Ascending aorta (tissue), 2 donors: ENCODE results near the gene TTC39A. TPM values are rescaled to one million over a fixed set of nuclear protein-coding genes. Genes with fewer than 3 reads are reported as not detected.

Experiments
- DNase-seq, 2 donors: peaks; one replicate each; pipeline ENCODE4 v3.0.0-alpha.2; 2019; ENCODE audit warnings: low spot score in 2 of 2
- H3K27ac ChIP-seq, 2 donors: fragments of 200-600 bp; sonication (generic); one replicate each; pipeline ENCODE4 v1.5.1; 2016 to 2017; ENCODE audit warnings: mild to moderate bottlenecking in 1 of 2
- H3K27me3 ChIP-seq: fragments of 200-600 bp; sonication (generic); one replicate; pipeline ENCODE4 v1.5.1; 2017
- H3K36me3 ChIP-seq, 2 donors: fragments of 200-600 bp; sonication (generic); one replicate each; pipeline ENCODE4 v1.5.1; 2016
- H3K4me1 ChIP-seq, 2 donors: fragments of 200-600 bp; sonication (generic); one replicate each; pipeline ENCODE4 v1.5.1; 2016 to 2017; ENCODE audit warnings: mild to moderate bottlenecking in 1 of 2
- H3K4me3 ChIP-seq, 2 donors: fragments of 200-600 bp; sonication (generic); one replicate each; pipeline ENCODE4 v1.5.1; 2016 to 2017; ENCODE audit warnings: mild to moderate bottlenecking in 1 of 2
- H3K9me3 ChIP-seq, 2 donors: fragments of 200-600 bp; sonication (generic); one replicate each; pipeline ENCODE4 v1.5.1; 2016
- intact Hi-C: fragments of 100-400 bp; cut with DNase I; formaldehyde crosslinking; loops from one replicate; pipeline ENCODE4 v1.15.1; 2023
- total RNA-seq: library from RNA; depleted of rRNA; stranded (reverse); fragments of >200 nt; gene quantifications from one replicate; pipeline ENCODE4 v1.1.0, GENCODE V29; 2016
- TF ChIP-seq, protein P1 (sequence below), 3 experiments: fragments of 200-600 bp in 2 of 3; fragments of 450-650 bp in 1 of 3; sonication (generic) in 2 of 3; IDR thresholded peaks; one replicate each; pipeline ENCODE4 v1.5.1; 2016 to 2019; ENCODE audit warnings: antibody characterized with exemption in 3 of 3, mild to moderate bottlenecking in 1 of 3, moderate library complexity in 1 of 3

The TTC39A gene
- total RNA-seq, 1 donor from 2014 or later: not detected

DNA sequence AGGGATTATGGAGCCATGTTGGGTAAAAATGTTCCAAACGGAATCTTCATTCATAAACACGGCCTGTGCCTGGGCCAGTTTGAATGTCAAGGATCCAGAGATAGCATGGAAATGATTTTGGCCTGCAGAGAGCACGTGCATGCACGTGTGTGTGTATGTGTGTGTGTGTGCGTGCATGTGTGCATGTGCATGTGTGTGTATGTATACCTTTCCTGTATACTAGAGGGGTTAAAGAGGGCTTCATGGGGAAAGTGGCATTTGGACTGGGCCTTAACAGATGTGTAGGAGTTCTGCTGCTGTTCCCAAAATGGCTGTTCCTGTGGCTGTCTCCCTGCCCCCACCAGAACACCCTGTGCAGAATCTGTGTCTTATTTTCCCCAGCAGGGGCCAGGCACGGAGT, 21.7 kb downstream of the TTC39A start:
- Histone ChIP-seq H3K4me1 (peaks cover 0 to under 1% of the 10 kb centered on the region in 2 donors), H3K27ac (no peak overlapping the region), H3K4me3 (no peak overlapping the region), H3K27me3 (no peaks in the 10 kb centered on the region), H3K36me3 (no peaks in the 10 kb centered on the region), H3K9me3 (no peaks in the 10 kb centered on the region)
- TF ChIP-seq, protein P1, sequence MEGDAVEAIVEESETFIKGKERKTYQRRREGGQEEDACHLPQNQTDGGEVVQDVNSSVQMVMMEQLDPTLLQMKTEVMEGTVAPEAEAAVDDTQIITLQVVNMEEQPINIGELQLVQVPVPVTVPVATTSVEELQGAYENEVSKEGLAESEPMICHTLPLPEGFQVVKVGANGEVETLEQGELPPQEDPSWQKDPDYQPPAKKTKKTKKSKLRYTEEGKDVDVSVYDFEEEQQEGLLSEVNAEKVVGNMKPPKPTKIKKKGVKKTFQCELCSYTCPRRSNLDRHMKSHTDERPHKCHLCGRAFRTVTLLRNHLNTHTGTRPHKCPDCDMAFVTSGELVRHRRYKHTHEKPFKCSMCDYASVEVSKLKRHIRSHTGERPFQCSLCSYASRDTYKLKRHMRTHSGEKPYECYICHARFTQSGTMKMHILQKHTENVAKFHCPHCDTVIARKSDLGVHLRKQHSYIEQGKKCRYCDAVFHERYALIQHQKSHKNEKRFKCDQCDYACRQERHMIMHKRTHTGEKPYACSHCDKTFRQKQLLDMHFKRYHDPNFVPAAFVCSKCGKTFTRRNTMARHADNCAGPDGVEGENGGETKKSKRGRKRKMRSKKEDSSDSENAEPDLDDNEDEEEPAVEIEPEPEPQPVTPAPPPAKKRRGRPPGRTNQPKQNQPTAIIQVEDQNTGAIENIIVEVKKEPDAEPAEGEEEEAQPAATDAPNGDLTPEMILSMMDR (IDR thresholded peaks at IDR 0.05): no peak
- no peak for DNase-seq
- intact Hi-C loops: no loop called here

DNA sequence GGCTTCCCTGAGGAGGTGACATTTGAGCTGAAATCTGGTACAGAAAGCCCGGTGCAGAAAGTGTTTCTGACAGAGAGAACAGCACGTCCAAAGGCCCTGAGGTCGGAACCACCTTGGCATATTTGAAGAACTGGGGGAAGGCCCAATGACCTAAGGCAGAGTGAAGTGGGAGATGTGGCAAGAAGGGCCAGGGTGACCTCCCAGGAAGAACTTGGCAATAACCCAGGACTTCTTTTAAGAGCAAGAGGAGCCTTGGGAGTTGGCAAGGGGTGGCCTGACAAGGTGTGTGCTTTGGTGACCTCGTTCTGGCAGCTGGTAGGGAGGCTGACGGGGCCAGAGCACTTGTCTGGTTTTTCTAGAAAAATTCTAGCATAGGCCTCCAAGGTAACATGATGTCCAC, 23.4 kb downstream of the TTC39A start:
- intact Hi-C loops: no loop called here
- Histone ChIP-seq H3K36me3 (no peaks in the 10 kb centered on the region), H3K27ac (no peak overlapping the region), H3K4me3 (no peak overlapping the region), H3K4me1 (peaks cover 0 to 3% of the 10 kb centered on the region in 2 donors), H3K27me3 (no peaks in the 10 kb centered on the region), H3K9me3 (no peaks in the 10 kb centered on the region)
- DNase-seq: no peak
- TF ChIP-seq, protein P1 (IDR thresholded peaks at IDR 0.05): no peak

DNA sequence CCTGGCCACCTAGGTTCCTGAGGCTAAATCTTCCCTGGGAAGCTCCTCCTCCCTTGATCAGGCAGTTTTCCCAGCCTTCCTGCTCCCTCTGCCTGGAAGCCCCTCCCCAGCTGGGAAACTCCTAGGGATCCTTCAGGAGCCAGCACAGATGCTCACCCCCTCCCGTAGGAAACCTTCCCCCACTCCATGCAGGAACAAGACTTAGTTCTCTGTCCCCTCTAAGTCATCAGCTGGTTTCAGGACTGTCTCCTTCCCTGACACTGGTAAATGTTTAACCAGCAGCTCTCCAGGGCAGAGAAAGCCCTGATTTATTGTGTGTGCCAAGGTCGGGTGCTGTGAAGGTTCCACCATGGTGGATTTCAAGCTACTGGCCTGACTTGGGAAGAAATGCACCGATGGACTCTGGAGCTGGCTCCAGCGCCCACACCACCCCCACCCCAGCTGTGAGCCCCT, 25.0 kb downstream of the TTC39A start:
- no peaks in the 10 kb centered on the region for H3K36me3 ChIP-seq
- H3K27ac ChIP-seq: no peak overlapping the region
- H3K4me1 ChIP-seq: peaks cover 0 to 3% of the 10 kb centered on the region in 2 donors
- H3K9me3 ChIP-seq: no peaks in the 10 kb centered on the region
- intact Hi-C loops: no loop called here
- TF ChIP-seq, protein P1 (IDR thresholded peaks at IDR 0.05): no peak
- DNase-seq: no peak
- no peak overlapping the region for H3K4me3 ChIP-seq
- H3K27me3 ChIP-seq: no peaks in the 10 kb centered on the region

DNA sequence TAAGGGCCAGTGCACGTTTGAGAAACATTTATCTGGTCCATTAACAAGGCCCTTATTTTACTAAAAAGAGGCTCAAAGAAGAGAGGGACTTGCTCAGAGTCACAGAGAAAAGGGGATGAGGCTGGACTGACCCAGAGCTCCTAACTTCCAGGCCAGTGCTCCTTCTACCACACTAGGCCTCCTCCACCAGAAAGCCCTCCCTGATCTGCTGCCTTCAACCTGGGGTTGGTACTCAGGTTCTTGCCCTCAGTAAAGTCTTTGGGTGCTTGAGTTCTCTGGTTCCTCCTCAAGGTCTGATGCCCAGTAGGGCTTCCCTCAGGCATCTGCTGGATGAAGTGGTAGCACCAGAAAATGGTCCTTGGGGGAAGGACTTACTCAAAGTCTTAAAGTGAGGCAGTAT, 26.0 kb downstream of the TTC39A start:
- TF ChIP-seq, protein P1 (IDR thresholded peaks at IDR 0.05): no peak
- Histone ChIP-seq H3K4me1 (peaks cover 0 to 3% of the 10 kb centered on the region in 2 donors), H3K27ac (no peak overlapping the region), H3K4me3 (no peak overlapping the region), H3K36me3 (no peaks in the 10 kb centered on the region), H3K27me3 (no peaks in the 10 kb centered on the region), H3K9me3 (no peaks in the 10 kb centered on the region)
- intact Hi-C loops: no loop called here
- no peak for DNase-seq

DNA sequence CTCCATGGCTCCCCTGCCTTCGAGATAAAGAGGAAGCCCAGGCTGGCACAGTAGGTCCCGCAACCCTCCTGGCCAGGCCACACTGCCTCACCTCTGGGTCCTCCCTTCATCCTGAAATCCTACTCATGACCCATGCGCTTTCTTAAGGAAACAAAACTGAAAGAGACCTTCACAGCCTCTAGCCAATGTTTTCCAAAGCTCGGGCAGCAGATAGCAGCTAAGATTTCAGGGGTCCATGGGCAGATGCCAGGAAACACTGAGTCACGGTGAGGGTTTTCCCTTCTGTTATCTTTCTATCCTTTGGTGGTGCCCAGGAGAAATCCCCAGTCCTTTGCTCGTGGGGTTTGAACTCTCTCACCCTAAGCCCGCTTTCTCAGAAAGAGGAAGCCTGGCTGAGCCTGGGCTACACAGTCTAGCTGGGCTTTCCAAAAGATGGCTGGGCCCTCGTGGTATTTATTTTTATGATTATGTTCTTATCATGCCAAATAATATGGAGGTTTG, 26.6 kb downstream of the TTC39A start:
- no peak overlapping the region for H3K4me3 ChIP-seq
- TF ChIP-seq, protein P1 (IDR thresholded peaks at IDR 0.05): no peak
- peaks cover 0 to 3% of the 10 kb centered on the region in 2 donors for H3K4me1 ChIP-seq
- H3K36me3 ChIP-seq: no peaks in the 10 kb centered on the region
- H3K9me3 ChIP-seq: no peaks in the 10 kb centered on the region
- intact Hi-C loops: no loop called here
- DNase-seq: no peak
- H3K27ac ChIP-seq: no peak overlapping the region
- H3K27me3 ChIP-seq: no peaks in the 10 kb centered on the region

DNA sequence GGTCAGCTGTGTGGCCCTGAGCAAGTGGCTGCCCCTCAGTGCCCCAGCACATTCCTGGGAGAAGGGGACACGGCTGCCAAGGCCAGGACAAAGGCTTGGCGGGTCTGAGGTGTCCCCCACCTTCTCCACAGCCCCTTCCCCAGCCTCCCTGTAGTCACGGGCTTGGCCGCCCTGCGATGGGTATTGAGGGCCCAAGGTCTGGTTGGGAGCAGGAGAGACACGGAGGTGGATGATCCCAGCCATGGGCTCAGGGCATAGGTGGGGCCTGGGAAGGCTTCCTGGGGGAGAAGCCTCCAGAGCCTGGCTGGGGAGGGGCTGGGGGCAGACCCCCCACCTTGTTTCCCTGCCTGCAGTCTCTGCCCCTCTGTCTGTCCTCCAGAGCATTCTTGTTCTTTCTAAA, 27.0 kb downstream of the TTC39A start:
- H3K4me1 ChIP-seq: peaks cover 0 to 3% of the 10 kb centered on the region in 2 donors
- intact Hi-C loops: no loop called here
- H3K36me3 ChIP-seq: no peaks in the 10 kb centered on the region
- no peaks in the 10 kb centered on the region for H3K27me3 ChIP-seq
- no peak for DNase-seq
- no peak overlapping the region for H3K4me3 ChIP-seq
- TF ChIP-seq, protein P1 (IDR thresholded peaks at IDR 0.05): no peak
- H3K9me3 ChIP-seq: no peaks in the 10 kb centered on the region
- no peak overlapping the region for H3K27ac ChIP-seq
